Mesendoderm (in vitro differentiated cells): ENCODE measurements around the gene ASCC2.

Experiments used
- DNase-seq: peaks from one replicate; pipeline ENCODE4 v3.0.0; 2013
- H2AK5ac ChIP-seq: 2 replicates; pipeline ENCODE4 v1.6.1; 2013; ENCODE audit warnings: low read length, inconsistent platforms
- H2BK120ac ChIP-seq: 2 replicates; pipeline ENCODE4 v1.6.1; 2013; ENCODE audit warnings: low read depth, mild to moderate bottlenecking, low read length, moderate library complexity, mixed read lengths
- H2BK15ac ChIP-seq: replicated peaks from 2 replicates; pipeline ENCODE4 v1.6.1; 2013; ENCODE audit warnings: low read depth, mild to moderate bottlenecking, moderate library complexity
- H2BK5ac ChIP-seq: 2 replicates; pipeline ENCODE4 v1.6.1; 2013; ENCODE audit warnings: low read length, inconsistent platforms
- H3K18ac ChIP-seq: 2 replicates; pipeline ENCODE4 v1.6.1; 2013; ENCODE audit warnings: mild to moderate bottlenecking, low read length, mixed read lengths
- H3K23ac ChIP-seq: one replicate; pipeline ENCODE4 v1.6.1; 2013; ENCODE audit warnings: low read length
- H3K27ac ChIP-seq: 2 replicates; pipeline ENCODE4 v1.5.1; 2013; ENCODE audit warnings: low read depth, mild to moderate bottlenecking, inconsistent platforms, low read length, moderate library complexity
- H3K27me3 ChIP-seq: 2 replicates; pipeline ENCODE4 v1.6.1; 2013; ENCODE audit warnings: low read length, control low read depth, mild to moderate bottlenecking, inconsistent platforms; ENCODE audit not compliant: insufficient read depth, poor library complexity
- H3K36me3 ChIP-seq: 2 replicates; pipeline ENCODE4 v1.6.1; 2013; ENCODE audit warnings: low read length, inconsistent platforms; ENCODE audit not compliant: control insufficient read depth, insufficient read depth
- H3K4ac ChIP-seq: one replicate; pipeline ENCODE4 v1.6.1; 2013; ENCODE audit warnings: low read depth, mild to moderate bottlenecking, low read length, moderate library complexity
- H3K4me1 ChIP-seq: 2 replicates; pipeline ENCODE4 v1.6.1; 2013; ENCODE audit warnings: low read depth, low read length, inconsistent platforms; ENCODE audit not compliant: control insufficient read depth
- H3K4me2 ChIP-seq: 2 replicates; pipeline ENCODE4 v1.6.1; 2013; ENCODE audit warnings: low read length
- H3K4me3 ChIP-seq: 2 replicates; pipeline ENCODE4 v1.5.1; 2013; ENCODE audit warnings: mild to moderate bottlenecking, low read length
- H3K56ac ChIP-seq: one replicate; pipeline ENCODE4 v1.6.1; 2013; ENCODE audit warnings: low read length
- H3K79me1 ChIP-seq: 2 replicates; pipeline ENCODE4 v1.6.1; 2013; ENCODE audit warnings: low read length, inconsistent platforms
- H3K79me2 ChIP-seq: 2 replicates; pipeline ENCODE4 v1.6.1; 2013; ENCODE audit warnings: mild to moderate bottlenecking, low read length; ENCODE audit not compliant: control insufficient read depth, insufficient read depth
- H3K9ac ChIP-seq: 2 replicates; pipeline ENCODE4 v1.6.1; 2013; ENCODE audit warnings: low read length, inconsistent platforms
- H4K5ac ChIP-seq: one replicate; pipeline ENCODE4 v1.6.1; 2013; ENCODE audit warnings: low read length
- H4K8ac ChIP-seq: one replicate; pipeline ENCODE4 v1.6.1; 2013; ENCODE audit warnings: low read depth, mild to moderate bottlenecking, control low read depth, low read length, moderate library complexity
- WGBS: extraction: QIAGEN DNeasy Blood & Tissue Kit; methylation state at CpG from one replicate; pipeline ENCODE4 v1.1.7; 2013; ENCODE audit warnings: low lambda C conversion rate, missing lambda C conversion rate; ENCODE audit not compliant: insufficient coverage; ENCODE audit errors: extremely low coverage; 5-methylcytosine and 5-hydroxymethylcytosine counted together

Gene ASCC2

GRCh38 chr22:29883045-29883774 lies 45.1 kb upstream of the ASCC2 start, which contains the start of gene MTMR3:
MTMR3 (plus strand) TSS chr22:29883174; CDS start chr22:29971060, 87,886 bp downstream.
- no peak within 1 kb of the TSS for H2AK5ac ChIP-seq
- DNase-seq = peak; percentile 92
- no peaks in the 10 kb centered on the region for H3K27me3 ChIP-seq
- no peak within 1 kb of the TSS for H4K8ac ChIP-seq
- peak within 1 kb of the TSS; percentile 93 for H3K4me3 ChIP-seq
- WGBS = no CpG with 5 or more reads among the region's 82 CpGs
- H3K56ac ChIP-seq = peak within 1 kb of the TSS; percentile 99
- H3K4ac ChIP-seq = no peak within 1 kb of the TSS
- no peak within 1 kb of the TSS for H4K5ac ChIP-seq
- H3K9ac ChIP-seq = peak within 1 kb of the TSS; percentile 95
- no peak within 1 kb of the TSS for H3K23ac ChIP-seq
- H3K79me1 ChIP-seq = peaks cover 5% of the 10 kb centered on the region
- peaks cover 3% of the 10 kb centered on the region for H3K4me1 ChIP-seq
- no peak within 1 kb of the TSS for H2BK15ac ChIP-seq
- H3K36me3 ChIP-seq = no peaks in the 10 kb centered on the region
- peaks cover 21% of the 10 kb centered on the region for H3K79me2 ChIP-seq
- H3K27ac ChIP-seq = peak within 1 kb of the TSS; percentile 64
- peak within 1 kb of the TSS; percentile 85 for H2BK5ac ChIP-seq
- H2BK120ac ChIP-seq = no peak within 1 kb of the TSS
- peak within 1 kb of the TSS; percentile 64 for H3K4me2 ChIP-seq
- peak within 1 kb of the TSS; percentile 2 for H3K18ac ChIP-seq

GRCh38 chr22:29882716-29883044 lies 44.6 kb upstream of the ASCC2 start:
- Histone ChIP-seq H3K4me2 (no peak overlapping the region), H2BK5ac (no peak overlapping the region), H3K23ac (no peak overlapping the region), H3K56ac (no peak overlapping the region), H3K27ac (no peak overlapping the region), H2BK120ac (no peak overlapping the region), H2AK5ac (no peak overlapping the region), H3K79me2 (peaks cover 20% of the 10 kb centered on the region), H3K79me1 (peaks cover 5% of the 10 kb centered on the region), H3K4ac (no peak overlapping the region), H3K9ac (no peak overlapping the region), H4K5ac (no peak overlapping the region), H2BK15ac (no peak overlapping the region), H4K8ac (no peak overlapping the region), H3K18ac (no peak overlapping the region), H3K36me3 (no peaks in the 10 kb centered on the region), H3K4me3 (no peak overlapping the region), H3K27me3 (peaks cover 2% of the 10 kb centered on the region), H3K4me1 (peaks cover 3% of the 10 kb centered on the region)
- WGBS = no CpG with 5 or more reads among the region's 5 CpGs
- no peak for DNase-seq

GRCh38 chr22:29879753-29880152 lies 41.7 kb upstream of the ASCC2 start:
- H3K4ac ChIP-seq = no peak overlapping the region
- no peak overlapping the region for H2AK5ac ChIP-seq
- H3K4me3 ChIP-seq = no peak overlapping the region
- H4K8ac ChIP-seq = no peak overlapping the region
- H3K23ac ChIP-seq = no peak overlapping the region
- peaks cover 2% of the 10 kb centered on the region for H3K27me3 ChIP-seq
- no CpG with 5 or more reads among the region's 5 CpGs for WGBS
- peaks cover 2% of the 10 kb centered on the region for H3K79me1 ChIP-seq
- H3K4me2 ChIP-seq = no peak overlapping the region
- no peak overlapping the region for H3K9ac ChIP-seq
- H2BK15ac ChIP-seq = no peak overlapping the region
- DNase-seq = peak; percentile 59
- H3K79me2 ChIP-seq = peaks cover 10% of the 10 kb centered on the region
- no peak overlapping the region for H4K5ac ChIP-seq
- H2BK120ac ChIP-seq = no peak overlapping the region
- H3K56ac ChIP-seq = no peak overlapping the region
- H3K27ac ChIP-seq = no peak overlapping the region
- no peaks in the 10 kb centered on the region for H3K4me1 ChIP-seq
- no peak overlapping the region for H3K18ac ChIP-seq
- no peaks in the 10 kb centered on the region for H3K36me3 ChIP-seq
- no peak overlapping the region for H2BK5ac ChIP-seq

- no CpG with 5 or more reads among the region's 2 CpGs for WGBS
- no peak overlapping the region for H2BK5ac ChIP-seq
- H3K4ac ChIP-seq = no peak overlapping the region
- H2BK120ac ChIP-seq = no peak overlapping the region
- no peaks in the 10 kb centered on the region for H3K36me3 ChIP-seq
- no peak overlapping the region for H3K9ac ChIP-seq
- no peak overlapping the region for H3K4me3 ChIP-seq
- no peak for DNase-seq
- no peak overlapping the region for H3K56ac ChIP-seq
- no peak overlapping the region for H4K5ac ChIP-seq
- no peaks in the 10 kb centered on the region for H3K79me2 ChIP-seq
- H3K23ac ChIP-seq = no peak overlapping the region
- no peak overlapping the region for H3K27ac ChIP-seq
- H3K4me1 ChIP-seq = peaks cover under 1% of the 10 kb centered on the region
- peaks cover 2% of the 10 kb centered on the region for H3K27me3 ChIP-seq
- no peak overlapping the region for H2BK15ac ChIP-seq
- H3K4me2 ChIP-seq = no peak overlapping the region
- no peaks in the 10 kb centered on the region for H3K79me1 ChIP-seq
- no peak overlapping the region for H3K18ac ChIP-seq
- no peak overlapping the region for H2AK5ac ChIP-seq
- no peak overlapping the region for H4K8ac ChIP-seq
These were observed 39.5 kb upstream of the ASCC2 start for GRCh38 chr22:29877620-29878019.

GRCh38 chr22:29873943-29874342 lies 35.9 kb upstream of the ASCC2 start:
- Histone ChIP-seq H3K27me3 (peaks cover 2% of the 10 kb centered on the region), H3K18ac (no peak overlapping the region), H4K5ac (no peak overlapping the region), H3K4me2 (no peak overlapping the region), H3K79me2 (no peaks in the 10 kb centered on the region), H3K9ac (no peak overlapping the region), H3K36me3 (no peaks in the 10 kb centered on the region), H3K23ac (no peak overlapping the region), H2BK120ac (no peak overlapping the region), H3K27ac (no peak overlapping the region), H3K4me3 (no peak overlapping the region), H2BK5ac (no peak overlapping the region), H3K4me1 (peaks cover 8% of the 10 kb centered on the region), H2BK15ac (no peak overlapping the region), H2AK5ac (no peak overlapping the region), H3K4ac (no peak overlapping the region), H3K56ac (no peak overlapping the region), H4K8ac (no peak overlapping the region), H3K79me1 (no peaks in the 10 kb centered on the region)
- no peak for DNase-seq
- WGBS = no CpG with 5 or more reads among the region's 2 CpGs

GRCh38 chr22:29872989-29873388 lies 34.9 kb upstream of the ASCC2 start:
- Histone ChIP-seq H3K79me1 (no peaks in the 10 kb centered on the region), H2BK5ac (no peak overlapping the region), H3K4ac (no peak overlapping the region), H4K8ac (no peak overlapping the region), H3K9ac (no peak overlapping the region), H3K36me3 (no peaks in the 10 kb centered on the region), H3K4me1 (peaks cover 8% of the 10 kb centered on the region), H3K4me2 (no peak overlapping the region), H3K56ac (no peak overlapping the region), H3K23ac (no peak overlapping the region), H4K5ac (no peak overlapping the region), H3K27ac (no peak overlapping the region), H2BK120ac (no peak overlapping the region), H3K4me3 (no peak overlapping the region), H3K18ac (no peak overlapping the region), H3K79me2 (no peaks in the 10 kb centered on the region), H2BK15ac (no peak overlapping the region), H3K27me3 (peaks cover under 1% of the 10 kb centered on the region), H2AK5ac (no peak overlapping the region)
- WGBS = no CpG with 5 or more reads among the region's 5 CpGs
- DNase-seq = no peak
